GM12878 (cell line): ENCODE results near the gene MYRF. TPM values are rescaled to one million over a fixed set of nuclear protein-coding genes. Genes with fewer than 3 reads are reported as not detected.

Source experiments
- ATAC-seq: fragments of 200-7000 bp; cut with Tn5 transposase; 3 replicates; pipeline ENCODE4 v1.9.1; 2020; ENCODE audit warnings: mild to moderate bottlenecking, moderate library complexity
- BruUV-seq: library from RNA; stranded (reverse); fragments of 400-500 nt; replicated peaks from 2 replicates; lab custom pipeline; 2021; lab: Mats Ljungman, UMichigan
- CTCF ChIA-PET: fragments of 300-600 bp; sonication (Branson Sonifier 250); formaldehyde crosslinking; extraction: SDS; loops from one replicate; lab custom pipeline; 2021; ENCODE audit warnings: inconsistent platforms; lab: Yijun Ruan, JAX
- POLR2A ChIA-PET: fragments of 350-600 bp; formaldehyde crosslinking; extraction: SDS; loops from one replicate; lab custom pipeline; 2021; ENCODE audit warnings: inconsistent platforms; lab: Charles Lee
- RAD21 ChIA-PET: fragments of 300-600 bp; sonication (Branson Sonifier 250); formaldehyde crosslinking; loops from one replicate; lab custom pipeline; 2023; ENCODE audit warnings: antibody characterized with exemption; ENCODE audit not compliant: unreplicated experiment; lab: Charles Lee
- SMC1A ChIA-PET: fragments of 300-600 bp; sonication (Branson Sonifier 250); formaldehyde crosslinking; loops from one replicate; lab custom pipeline; 2023; ENCODE audit not compliant: unreplicated experiment, uncharacterized antibody; lab: Charles Lee
- DNase-seq: peaks from one replicate; pipeline ENCODE4 v3.0.0-alpha.2; 2011; ENCODE audit warnings: low read depth, low spot score
- FAIRE-seq: peaks from 3 replicates; lab custom pipeline; 2011; peaks lifted over from hg19 to GRCh38; lab: Jason Lieb, UNC
- H2AFZ ChIP-seq: 2 replicates; pipeline ENCODE4 v1.6.0; 2011; ENCODE audit warnings: low read depth, low read length, control low read depth; ENCODE audit not compliant: control insufficient read depth
- H3K27ac ChIP-seq: 2 replicates; pipeline ENCODE4 v1.5.1; 2011; ENCODE audit warnings: control low read depth; ENCODE audit not compliant: control insufficient read depth, insufficient read depth
- H3K27me3 ChIP-seq, 2 experiments: replicated peaks in 1 of 2; 2 replicates each; pipeline versions ENCODE4 v1.6.0 to v1.6.1; 2011; ENCODE audit warnings: low read length in 1 of 2; ENCODE audit not compliant: control insufficient read depth in 2 of 2, insufficient read depth in 2 of 2
- H3K36me3 ChIP-seq, 2 experiments: 2 replicates each; pipeline ENCODE4 v1.5.1; 2011; ENCODE audit warnings: low read length in 1 of 2; ENCODE audit not compliant: control insufficient read depth in 2 of 2, insufficient read depth in 2 of 2
- H3K4me1 ChIP-seq: 2 replicates; pipeline ENCODE4 v1.6.1; 2011; ENCODE audit warnings: mild to moderate bottlenecking, low read length, moderate library complexity, mixed read lengths; ENCODE audit not compliant: control insufficient read depth, insufficient read depth
- H3K4me2 ChIP-seq: 2 replicates; pipeline ENCODE4 v1.6.0; 2011; ENCODE audit warnings: control low read depth; ENCODE audit not compliant: control insufficient read depth, insufficient read depth
- H3K4me3 ChIP-seq: fragments of 200-600 bp; sonication (generic); 2 replicates; pipeline ENCODE4 v1.5.1; 2016
- H3K79me2 ChIP-seq: 2 replicates; pipeline ENCODE4 v1.6.0; 2011; ENCODE audit warnings: low read length; ENCODE audit not compliant: control insufficient read depth, insufficient read depth
- H3K9ac ChIP-seq: 2 replicates; pipeline ENCODE4 v1.8.0; 2011; ENCODE audit warnings: low read length, control low read depth, mixed read lengths; ENCODE audit not compliant: control insufficient read depth, insufficient read depth
- H3K9me3 ChIP-seq: replicated peaks from 3 replicates; pipeline ENCODE4 v1.5.1; 2011; ENCODE audit warnings: mild to moderate bottlenecking, low read length; ENCODE audit not compliant: control insufficient read depth, insufficient read depth
- H4K20me1 ChIP-seq: 2 replicates; pipeline ENCODE4 v1.6.0; 2011; ENCODE audit not compliant: control insufficient read depth, insufficient read depth
- BCL3 ChIP-seq: IDR thresholded peaks from 2 replicates; pipeline ENCODE4 v1.6.1; 2011; ENCODE audit warnings: borderline replicate concordance, low read depth, mild to moderate bottlenecking, moderate library complexity, low read length; ENCODE audit not compliant: insufficient read depth, poor library complexity, severe bottlenecking
- BRCA1 ChIP-seq: IDR thresholded peaks from 2 replicates; pipeline ENCODE4 v1.6.1; 2011; ENCODE audit warnings: low read depth, low read length, improper control_type of control experiment
- CBX5 ChIP-seq: sonication (generic); IDR thresholded peaks from 2 replicates; pipeline ENCODE4 v1.6.1; 2016; ENCODE audit warnings: low read depth, moderate library complexity, mild to moderate bottlenecking, inconsistent platforms
- EGR1 ChIP-seq, 2 experiments: IDR thresholded peaks; 1 replicate in 1 of 2; 2 replicates in 1 of 2; pipeline ENCODE4 v1.6.1; 2011 to 2012; ENCODE audit warnings: low read depth in 2 of 2, low read length in 2 of 2, borderline replicate concordance in 1 of 2, mild to moderate bottlenecking in 1 of 2, moderate library complexity in 1 of 2
- HCFC1 ChIP-seq: fragments of 150-350 bp; IDR thresholded peaks from 2 replicates; pipeline ENCODE4 v1.6.1; 2014; ENCODE audit warnings: low read length
- KDM1A ChIP-seq: fragments of 200-600 bp; sonication (generic); IDR thresholded peaks from 2 replicates; pipeline ENCODE4 v1.6.1; 2016; ENCODE audit warnings: borderline replicate concordance
- MYC ChIP-seq: IDR thresholded peaks from 2 replicates; pipeline ENCODE4 v1.6.1; 2011; ENCODE audit warnings: mild to moderate bottlenecking, low read length, moderate library complexity, inconsistent platforms; ENCODE audit not compliant: insufficient read depth, insufficient replicate concordance, insufficient read length, severe bottlenecking
- NFYB ChIP-seq: IDR thresholded peaks from 2 replicates; pipeline ENCODE4 v1.6.1; 2011; ENCODE audit warnings: low read depth, mild to moderate bottlenecking, low read length, improper control_type of control experiment, moderate library complexity; ENCODE audit not compliant: insufficient read depth
- PRDM15 ChIP-seq: fragments of 450-650 bp; formaldehyde crosslinking; IDR thresholded peaks from 2 replicates; pipeline ENCODE4 v1.4.0; 2020; ENCODE audit warnings: mild to moderate bottlenecking, moderate library complexity
- RBBP5 ChIP-seq: fragments of 200-600 bp; sonication (generic); conservative IDR thresholded peaks from 2 replicates; pipeline ENCODE4 v1.6.1; 2016
- STAT3 ChIP-seq: IDR thresholded peaks from 2 replicates; pipeline ENCODE4 v1.6.1; 2011; ENCODE audit warnings: low read depth, low read length, improper control_type of control experiment
- ZNF217 ChIP-seq: fragments of 450-650 bp; IDR thresholded peaks from 2 replicates; pipeline ENCODE4 v1.6.1; 2017; ENCODE audit warnings: antibody characterized with exemption, mild to moderate bottlenecking
- WGBS: methylation state at CpG from one replicate; pipeline ENCODE4 v1.1.6; 2016; ENCODE audit warnings: low lambda C conversion rate; ENCODE audit not compliant: insufficient replicate concordance, insufficient coverage; ENCODE audit errors: missing lambda C conversion rate; 5-methylcytosine and 5-hydroxymethylcytosine counted together
- in situ Hi-C: fragments of 300-500 bp; cut with MboI; formaldehyde crosslinking; loops from 9 replicates; pipeline ENCODE4 v1.14.3; 2018; ENCODE audit warnings: mixed read lengths
- intact Hi-C: fragments of 100-400 bp; cut with micrococcal nuclease; formaldehyde crosslinking; loops from one replicate; pipeline ENCODE4 v1.14.2; 2022; ENCODE audit not compliant: unreplicated experiment
- polyA plus RNA-seq, 11 experiments: library from polyadenylated mRNA; depleted of rRNA in 4 of 11; unstranded in 6 of 11; stranded (reverse) in 5 of 11; fragments of >200 nt; fragmentation: Nextera tagmentation in 4 of 11; fragmentation: Illumina TruSeq in 1 of 11; extraction: Ambion mirVana in 4 of 11; extraction: Trizol in 1 of 11; gene quantifications; 1 replicate in 1 of 11; 2 replicates in 10 of 11; pipeline versions ENCODE4 v1.2.1 to v1.2.3, GENCODE V29; 2011 to 2016; ENCODE audit warnings: inconsistent platforms in 2 of 11, missing spikeins in 2 of 11, low read depth in 1 of 11
- total RNA-seq, 4 experiments: library from RNA; depleted of rRNA in 3 of 4; stranded (reverse); fragments of >200 nt in 3 of 4; fragmentation: Illumina TruSeq in 1 of 4; extraction: Trizol in 1 of 4; gene quantifications; 2 replicates each; pipeline versions ENCODE4 v1.2.1 to v1.2.3, GENCODE V29; 2013 to 2021

The MYRF gene
- total and polyA plus RNA-seq, 10 of the 15 experiments (the other 5 are each of a cell fraction or from before 2014, with no cell fraction given), result 0.27 to 15.6 (median 0.89) TPM

- DNase-seq, result no peak
- H3K9me3 ChIP-seq, result no peaks in the 10 kb centered on the region
These were observed 42.4 kb upstream of the MYRF start for GRCh38 chr11:61710019-61710418.

More at GRCh38 chr11:61710019-61710418, 42.4 kb upstream of the MYRF start:
- Histone ChIP-seq H3K4me1 (no peaks in the 10 kb centered on the region), H3K27me3 (peaks cover 2% of the 10 kb centered on the region in 2 experiments; a peak in 2 of 4 replicates), H4K20me1 (no peaks in the 10 kb centered on the region)
- intact Hi-C loops, result no loop called here
- BruUV-seq, result no TSS peak
- whole genome bisulfite sequencing, result 59% methylated on average over 7 of the region's 7 CpGs
- TF ChIP-seq MYC, result no peak
- TF ChIP-seq PRDM15 (CRISPR knock-in tag), result no peak
- TF ChIP-seq EGR1 (IDR thresholded peaks at IDR 0.05; ENCODE audit: borderline replicate concordance in 1 of 2, low read depth in 2 of 2, low read length in 2 of 2), result no peak
- no peak for TF ChIP-seq ZNF217
- no peak for TF ChIP-seq BRCA1
- no peak for TF ChIP-seq STAT3
- TF ChIP-seq BCL3, result no peak
- TF ChIP-seq NFYB, result no peak
- no peak for TF ChIP-seq CBX5
- no peak for TF ChIP-seq RBBP5
- TF ChIP-seq HCFC1, result no peak
- TF ChIP-seq KDM1A, result no peak
- TF ChIP-seq, all 136 proteins: peak for 0
- CTCF ChIA-PET, result interaction anchor here (1.0 to 1.2 kb wide), 2 partner anchors 29 to 72 kb away, joined by 3 read pairs; partner anchors contain the start of gene DAGLA
- no peak overlapping the region for H3K4me3 ChIP-seq
- FAIRE-seq (no peak), ATAC-seq (no peak)
- SMC1A ChIA-PET, result no interaction called here
- no peak overlapping the region for H2AFZ ChIP-seq
- RAD21 ChIA-PET, result no interaction called here
- H3K79me2 ChIP-seq, result no peaks in the 10 kb centered on the region
- in situ Hi-C loops, result no loop called here
- H3K27ac ChIP-seq, result no peak overlapping the region
- H3K9ac ChIP-seq, result no peak overlapping the region
- no peak overlapping the region for H3K4me2 ChIP-seq
- POLR2A ChIA-PET, result no interaction called here
- no peaks in the 10 kb centered on the region for H3K36me3 ChIP-seq
